GM21515 (cell line): ENCODE measurements around the gene AGBL4.

Experiments
- ATAC-seq: cut with Tn5 transposase; IDR thresholded peaks from one replicate; pipeline ENCODE4 v1.9.1; 2021; ENCODE audit not compliant: unreplicated experiment

Gene AGBL4

DNA sequence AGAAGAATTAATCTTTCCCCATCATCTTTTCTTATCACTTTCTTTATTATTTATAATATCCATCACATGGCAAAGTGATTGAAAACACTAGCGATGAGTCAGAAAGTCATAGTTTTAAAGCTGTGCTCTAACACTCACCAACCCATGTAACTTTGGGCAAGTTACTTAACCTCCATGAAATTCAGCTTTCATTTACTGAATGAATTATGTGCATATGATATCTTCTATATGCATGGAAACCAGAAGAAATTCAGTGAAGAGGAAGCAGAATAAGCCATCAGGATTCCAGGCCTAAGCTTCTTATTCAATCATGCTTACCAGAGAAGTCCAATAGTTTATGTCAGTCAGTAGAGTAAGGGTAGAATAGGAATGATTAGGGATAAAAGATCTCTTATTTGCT, 300.1 kb downstream of the AGBL4 start:
- ATAC-seq: no peak

GRCh38 chr1:49694251-49694827, 329.4 kb downstream of the AGBL4 start:
- ATAC-seq: no peak

DNA sequence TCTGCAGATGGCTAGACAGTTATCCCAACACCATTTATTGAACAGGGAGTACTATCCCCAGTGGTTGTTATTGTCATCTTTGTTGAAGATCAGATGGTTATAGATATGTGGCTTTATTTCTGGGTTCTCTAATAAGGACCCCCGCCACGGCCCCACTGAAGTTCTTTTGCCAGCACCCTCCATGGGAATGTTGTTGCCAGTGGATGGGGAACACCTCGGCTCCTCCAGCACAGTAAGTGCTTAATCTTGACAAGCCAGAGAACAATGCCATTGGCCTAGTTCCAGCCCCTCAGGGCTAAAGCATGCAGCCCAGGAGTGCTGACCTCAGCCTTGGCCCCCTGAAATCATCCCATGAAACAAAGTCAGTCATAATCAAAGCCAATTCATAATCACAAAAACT, 337.6 kb downstream of the AGBL4 start:
- ATAC-seq: no peak

- no peak for ATAC-seq
These were observed 346.0 kb downstream of the AGBL4 start for GRCh38 chr1:49677706-49678105.

DNA sequence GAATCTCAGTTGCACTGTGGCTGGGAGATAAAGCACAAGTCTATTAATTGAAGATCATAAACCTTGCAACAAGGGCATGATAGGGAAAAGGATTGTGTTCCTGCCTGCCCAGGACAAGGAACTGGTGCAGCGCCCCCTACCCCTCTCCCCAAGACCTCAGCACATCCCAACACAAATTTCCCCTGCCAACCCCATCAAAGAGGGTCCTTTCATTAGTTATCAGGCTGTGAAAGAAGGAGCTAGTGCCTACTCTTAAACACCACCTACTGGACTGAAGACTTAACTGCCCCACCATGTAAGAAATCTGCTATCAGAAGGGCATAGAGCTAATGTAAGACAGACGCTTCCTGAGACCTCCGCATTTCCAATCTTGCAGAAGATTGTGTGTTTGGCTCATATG, 372.6 kb downstream of the AGBL4 start:
- ATAC-seq: no peak

GRCh38 chr1:49630156-49630555, 393.6 kb downstream of the AGBL4 start:
- no peak for ATAC-seq

DNA sequence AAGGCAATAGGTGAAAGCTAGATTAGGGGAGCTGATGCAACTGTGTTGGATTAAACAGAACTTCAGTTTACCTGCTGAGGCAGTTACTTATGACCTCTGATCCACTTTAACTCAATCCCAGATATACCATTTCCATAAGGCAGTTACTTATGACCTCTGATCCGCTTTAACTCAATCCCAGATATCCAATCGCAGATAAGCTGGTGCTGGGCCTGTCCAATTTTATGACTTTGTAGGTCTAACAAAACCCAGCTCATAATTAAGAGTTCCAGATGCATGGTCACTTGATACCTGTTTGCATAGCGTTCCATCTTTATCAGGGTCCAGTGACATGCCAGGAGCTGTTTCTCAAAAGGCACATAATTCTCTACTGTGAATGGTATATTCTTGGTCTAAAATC, 396.0 kb downstream of the AGBL4 start:
- ATAC-seq: no peak

DNA sequence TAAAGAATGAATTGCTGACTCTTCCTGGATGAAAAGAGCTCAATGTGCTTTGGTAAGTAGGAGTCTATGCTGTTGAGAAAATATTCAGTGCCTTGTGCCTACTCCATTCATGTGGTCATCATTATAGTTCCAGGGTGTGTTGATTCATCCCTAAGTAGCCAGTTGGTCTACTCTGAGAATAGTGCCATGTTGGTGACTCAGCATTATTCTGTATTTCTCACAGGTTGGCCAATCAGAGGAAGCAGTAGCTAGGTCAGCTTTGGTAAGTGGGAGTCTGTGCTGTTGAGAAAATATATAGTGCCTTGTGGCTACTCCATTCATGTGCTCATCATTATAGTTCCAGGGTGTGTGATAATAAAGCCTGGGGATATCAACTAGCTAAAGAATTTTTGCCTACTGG, 397.3 kb downstream of the AGBL4 start:
- no peak for ATAC-seq

DNA sequence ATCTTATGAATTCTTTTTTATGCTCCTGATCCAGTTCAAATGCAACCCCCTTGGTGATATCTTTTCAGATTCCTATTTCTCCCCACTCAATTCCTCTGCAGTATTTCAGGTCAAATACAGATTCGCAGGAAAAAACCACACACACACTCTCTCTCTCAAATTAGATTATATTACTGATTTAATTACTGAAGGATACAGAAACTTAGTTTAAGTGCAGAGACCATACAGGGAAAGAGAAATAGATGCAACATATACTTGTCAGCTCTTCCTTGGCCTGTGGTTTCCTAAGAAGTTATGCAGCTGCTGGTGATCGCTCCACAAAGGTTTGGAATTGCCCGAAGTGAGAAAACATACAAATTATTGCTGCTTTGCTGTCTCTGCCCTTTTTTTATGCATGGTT, 400.9 kb downstream of the AGBL4 start:
- ATAC-seq: no peak

DNA sequence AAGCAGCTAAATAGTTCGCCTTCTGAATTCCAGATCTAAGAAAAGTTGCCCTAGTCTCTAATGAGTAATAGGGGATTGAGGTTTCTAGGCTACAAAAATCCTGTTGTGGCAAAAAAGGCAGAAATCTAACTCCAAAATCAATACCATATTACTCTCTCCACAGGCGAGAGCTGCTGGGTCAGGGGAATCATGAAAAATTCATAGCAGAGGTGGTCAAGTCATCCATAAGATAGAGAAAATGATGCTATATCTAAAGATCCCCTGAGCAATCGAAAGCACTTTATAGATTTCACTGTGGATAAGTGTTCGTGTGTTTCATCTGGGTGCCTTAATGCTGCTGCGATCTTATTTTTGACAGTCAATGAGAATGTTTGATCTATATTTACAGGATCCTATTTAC, 417.7 kb downstream of the AGBL4 start:
- ATAC-seq: no peak

DNA sequence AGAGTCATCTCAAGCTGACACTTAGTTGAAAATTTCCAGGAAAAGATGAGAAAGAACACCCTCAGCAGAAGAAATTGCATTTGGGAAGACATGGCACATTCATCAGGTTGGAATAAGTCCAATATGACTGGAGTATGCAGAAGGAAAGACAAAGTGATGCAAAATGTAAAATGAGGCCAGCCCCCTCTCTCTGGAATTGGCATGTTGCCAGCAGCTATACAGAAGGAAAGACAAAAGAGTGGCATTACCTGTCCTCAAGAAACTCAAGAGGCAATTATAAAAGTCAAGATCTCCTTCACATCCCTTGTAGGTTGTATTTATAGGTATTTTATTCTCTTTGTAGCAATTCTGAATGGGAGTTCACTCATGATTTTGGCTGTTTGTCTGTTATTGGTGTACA, 426.3 kb downstream of the AGBL4 start:
- ATAC-seq: no peak

DNA sequence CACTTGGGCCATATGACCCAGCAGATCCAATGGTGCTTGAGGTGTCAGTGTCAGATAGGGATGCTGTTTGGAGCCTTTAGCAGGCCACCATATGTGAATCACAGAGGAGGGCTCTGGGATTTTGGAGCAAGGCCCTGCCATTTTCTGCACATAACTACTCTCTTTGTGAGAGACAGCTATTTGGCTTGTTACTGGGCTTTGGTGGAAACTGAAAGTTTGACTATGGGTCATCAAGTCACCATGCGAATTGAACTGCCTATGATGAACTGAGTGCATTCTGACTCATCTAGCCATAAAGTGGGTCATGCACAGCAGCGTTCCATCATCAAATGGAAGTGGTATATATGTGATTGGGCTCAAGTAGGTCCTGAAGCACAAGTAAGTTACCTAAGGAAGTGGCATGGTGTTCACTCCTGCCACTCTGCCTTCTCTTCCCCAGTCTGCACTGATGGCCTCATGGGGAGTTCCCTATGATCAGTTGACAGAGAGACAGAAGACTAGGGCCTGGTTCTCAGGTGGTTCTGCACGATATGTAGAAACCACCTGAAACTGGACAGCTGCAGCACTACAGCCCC, 447.3 kb downstream of the AGBL4 start:
- no peak for ATAC-seq

GRCh38 chr1:49556676-49557234, 467.0 kb downstream of the AGBL4 start:
- ATAC-seq: no peak

DNA sequence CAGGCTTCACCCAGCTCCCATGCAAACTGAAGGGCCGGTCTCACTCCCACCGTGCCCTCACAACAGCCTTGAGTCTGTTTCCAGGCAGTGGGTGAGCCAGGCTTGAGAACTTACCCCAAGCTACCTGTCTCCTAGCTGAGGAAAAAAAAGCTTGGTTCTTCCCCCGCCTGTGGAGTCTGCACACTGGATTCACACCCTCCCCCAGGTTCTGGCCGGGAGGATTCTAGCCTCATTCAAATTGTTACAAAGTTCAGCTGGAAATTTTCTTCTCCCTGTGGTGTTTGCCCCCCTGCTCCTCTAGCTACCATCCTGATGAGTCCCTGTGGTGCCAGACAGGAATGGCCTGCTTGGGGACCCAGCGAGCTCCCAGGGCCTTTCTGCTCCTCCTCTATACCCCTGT, 471.7 kb downstream of the AGBL4 start:
- no peak for ATAC-seq

DNA sequence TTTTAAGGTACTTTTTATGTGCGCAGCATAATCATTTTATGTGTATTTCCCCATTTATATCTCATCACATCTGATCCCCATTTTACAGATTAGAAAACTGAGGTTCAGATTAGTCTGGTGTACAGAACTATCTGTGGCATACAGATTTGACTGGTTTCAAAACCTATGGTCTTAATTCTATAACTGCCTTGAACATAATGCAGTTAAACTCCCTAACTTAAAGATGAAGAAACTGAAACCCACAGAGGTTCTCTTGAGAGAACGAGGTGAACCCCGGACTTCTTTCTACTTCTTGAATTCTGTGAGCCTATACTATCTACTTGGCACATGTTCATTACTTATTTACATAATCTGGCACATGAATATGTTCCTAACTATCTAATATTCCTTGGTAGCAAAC, 479.1 kb downstream of the AGBL4 start:
- no peak for ATAC-seq

GRCh38 chr1:49541096-49541752, 482.5 kb downstream of the AGBL4 start:
- ATAC-seq: no peak

DNA sequence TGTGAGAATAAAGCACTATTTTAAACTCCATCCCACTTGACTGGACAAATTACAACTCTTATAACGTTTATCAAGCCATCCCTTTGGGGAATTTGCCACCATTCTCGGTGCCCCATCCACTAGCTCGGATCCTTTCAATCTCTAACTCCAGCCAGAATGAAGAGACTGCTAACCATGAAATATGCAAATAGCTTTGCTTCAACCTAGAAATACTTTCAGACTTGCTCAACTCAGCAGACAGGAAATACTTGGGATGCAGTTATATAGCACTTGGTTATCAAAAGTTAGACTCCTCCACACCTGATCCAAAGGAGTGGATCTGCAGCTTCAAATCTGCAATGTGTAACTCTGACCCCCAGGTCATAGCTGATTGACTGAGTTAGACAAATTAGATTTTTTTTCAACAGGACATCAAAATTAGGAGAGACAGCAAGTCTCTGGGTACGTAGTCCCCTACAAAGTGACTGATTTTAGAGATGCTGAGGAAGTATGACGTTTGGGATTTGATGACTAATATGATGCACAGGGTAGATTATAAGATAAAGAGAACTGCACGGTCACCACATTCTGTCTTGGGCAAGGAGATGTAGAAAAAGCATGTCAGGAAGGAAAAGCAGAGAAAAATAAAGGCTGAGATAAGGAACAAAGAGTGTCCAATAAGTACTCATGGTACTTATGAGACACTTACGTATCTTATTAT, 496.0 kb downstream of the AGBL4 start:
- ATAC-seq: no peak

GRCh38 chr1:49526672-49527071, 497.1 kb downstream of the AGBL4 start:
- no peak for ATAC-seq

GRCh38 chr1:49523764-49524163, 500.0 kb downstream of the AGBL4 start:
- ATAC-seq: no peak

GRCh38 chr1:49466961-49467360, 556.8 kb downstream of the AGBL4 start:
- ATAC-seq: no peak

GRCh38 chr1:49465486-49466185, 558.1 kb downstream of the AGBL4 start:
- ATAC-seq: no peak
